Globus pallidus (tissue), 1 donor: ENCODE measurements around the gene ATF2.

Source experiments
- DNase-seq: peaks from one replicate; pipeline ENCODE4 v3.0.0-alpha.2; 2015; ENCODE audit warnings: low spot score

Gene ATF2

DNA sequence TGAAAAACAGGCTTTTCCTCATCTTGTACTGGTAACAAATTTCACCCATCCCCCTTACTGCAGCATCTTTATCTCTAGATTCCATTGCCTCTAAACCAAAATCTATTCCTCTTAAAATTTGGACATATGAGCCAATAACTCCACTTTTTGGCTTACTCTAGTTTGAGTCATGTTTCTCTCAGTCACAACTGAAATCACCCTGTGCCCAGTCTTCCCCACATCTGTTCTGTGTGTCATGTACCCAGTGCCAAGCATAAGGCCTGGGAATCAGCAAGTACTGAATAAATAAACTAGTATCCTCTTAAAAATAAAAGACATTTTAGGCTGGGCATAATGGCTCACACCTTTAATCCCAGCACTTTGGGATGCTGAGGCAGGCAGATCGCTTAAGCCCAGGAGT, 142.1 kb downstream of the ATF2 start:
- no peak for DNase-seq

GRCh38 chr2:175025233-175025632, 142.8 kb downstream of the ATF2 start:
- DNase-seq: no peak

- no peak for DNase-seq
Measured at GRCh38 chr2:175022923-175023322, 145.1 kb downstream of the ATF2 start.
